Measurements from ENCODE around the gene FAM151A.

GRCh38 chr1:54571326-54571725, 52.0 kb downstream of the FAM151A start:
- no peak for TF ChIP-seq CTCF (conservative IDR thresholded peaks at IDR 0.05)
- no peak for TF ChIP-seq ZFX (IDR thresholded peaks at IDR 0.05)

Measured in C4-2B (cell line).